GM21529 (cell line): ENCODE data around the gene TRIM26.
"Not testable (repeated sequence)": the region's sequence is repeated elsewhere in the genome, so short reads cannot be mapped to it uniquely, and the experiment has no call there.

ENCODE experiments used
- ATAC-seq: cut with Tn5 transposase; IDR thresholded peaks from one replicate; pipeline ENCODE4 v1.9.1; 2021; ENCODE audit not compliant: unreplicated experiment

TRIM26 gene

DNA sequence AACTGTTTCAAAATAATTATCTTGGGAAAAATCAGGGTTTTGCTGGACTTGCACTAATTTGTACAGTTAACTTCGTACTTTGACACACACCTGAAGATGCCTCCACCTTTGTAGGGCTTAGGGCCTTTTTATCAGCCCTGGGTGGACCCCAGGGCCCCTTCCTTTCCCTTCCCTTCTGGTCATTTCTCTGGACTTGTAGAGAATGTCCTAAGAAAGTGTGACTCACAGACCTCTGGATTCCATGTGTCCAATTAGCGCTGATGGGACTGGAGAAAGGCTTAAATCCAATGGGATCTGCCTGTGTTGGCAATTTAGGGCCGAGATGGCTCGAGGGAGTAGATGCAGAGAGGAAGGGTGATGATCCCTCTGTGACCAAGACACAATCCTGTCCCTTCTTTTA lies 40.5 kb downstream of the TRIM26 start:
- no peak for ATAC-seq

DNA sequence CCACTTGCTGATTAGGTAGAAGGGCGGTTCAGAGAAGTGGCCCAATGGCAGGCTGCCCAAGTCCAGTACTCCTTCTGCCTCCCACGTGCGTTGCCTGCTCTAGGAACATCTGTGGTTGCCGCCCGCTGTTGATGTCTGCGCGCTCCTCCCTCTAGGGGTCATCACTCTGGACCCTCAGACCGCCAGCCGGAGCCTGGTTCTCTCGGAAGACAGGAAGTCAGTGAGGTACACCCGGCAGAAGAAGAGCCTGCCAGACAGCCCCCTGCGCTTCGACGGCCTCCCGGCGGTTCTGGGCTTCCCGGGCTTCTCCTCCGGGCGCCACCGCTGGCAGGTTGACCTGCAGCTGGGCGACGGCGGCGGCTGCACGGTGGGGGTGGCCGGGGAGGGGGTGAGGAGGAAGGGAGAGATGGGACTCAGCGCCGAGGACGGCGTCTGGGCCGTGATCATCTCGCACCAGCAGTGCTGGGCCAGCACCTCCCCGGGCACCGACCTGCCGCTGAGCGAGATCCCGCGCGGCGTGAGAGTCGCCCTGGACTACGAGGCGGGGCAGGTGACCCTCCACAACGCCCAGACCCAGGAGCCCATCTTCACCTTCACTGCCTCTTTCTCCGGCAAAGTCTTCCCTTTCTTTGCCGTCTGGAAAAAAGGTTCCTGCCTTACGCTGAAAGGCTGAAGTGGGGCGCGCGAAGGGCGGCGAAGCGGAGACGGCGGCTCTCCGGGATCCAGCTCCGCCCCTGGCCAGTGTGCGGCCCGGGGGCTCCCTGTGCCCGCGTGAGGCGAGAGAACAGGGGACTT lies 41.3 kb downstream of the TRIM26 start:
- no peak for ATAC-seq

DNA sequence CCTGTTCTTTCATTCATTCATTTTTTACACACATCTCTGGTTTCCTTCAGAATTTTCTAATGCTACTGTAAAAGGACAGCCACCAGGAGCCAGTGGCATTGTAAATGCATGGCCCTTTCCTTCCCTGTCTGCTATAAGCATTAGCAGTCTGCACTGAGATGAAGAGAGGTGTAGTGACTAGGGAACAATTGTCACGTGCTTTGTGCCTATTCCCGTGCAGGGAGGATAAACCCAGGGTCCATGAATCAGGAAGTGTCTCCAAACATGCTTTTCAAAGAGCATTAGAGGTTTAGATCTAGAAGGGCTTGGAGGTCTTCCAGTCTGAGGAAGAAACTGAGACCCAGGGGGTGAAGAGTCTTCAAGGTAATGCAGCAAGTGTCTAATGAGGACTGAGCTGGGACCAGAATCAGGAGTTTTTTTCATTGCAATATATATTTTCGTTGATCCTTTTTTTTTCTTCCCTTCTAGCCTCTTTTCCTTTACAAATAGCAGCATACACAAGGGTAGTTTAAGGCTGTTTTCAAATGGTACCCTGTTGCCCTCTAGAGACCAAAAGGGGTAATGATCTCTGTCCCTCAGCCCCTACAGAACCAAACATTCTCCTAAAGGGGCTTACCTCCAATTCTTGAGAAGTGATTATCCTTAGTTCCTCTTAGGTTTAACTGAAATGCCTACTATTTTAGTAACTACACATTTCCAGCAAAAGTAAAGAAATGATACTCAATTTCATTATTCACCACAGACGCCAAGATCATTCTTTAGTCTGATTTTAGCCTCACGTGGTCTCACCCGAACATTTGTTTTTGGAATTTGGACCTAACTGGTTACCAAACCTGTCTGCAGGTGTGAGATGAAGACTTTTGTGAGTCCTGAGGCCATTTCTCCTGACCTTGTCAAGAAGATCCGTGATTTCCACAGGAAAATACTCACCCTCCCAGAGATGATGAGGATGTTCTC lies 43.3 kb downstream of the TRIM26 start:
- no peak for ATAC-seq

DNA sequence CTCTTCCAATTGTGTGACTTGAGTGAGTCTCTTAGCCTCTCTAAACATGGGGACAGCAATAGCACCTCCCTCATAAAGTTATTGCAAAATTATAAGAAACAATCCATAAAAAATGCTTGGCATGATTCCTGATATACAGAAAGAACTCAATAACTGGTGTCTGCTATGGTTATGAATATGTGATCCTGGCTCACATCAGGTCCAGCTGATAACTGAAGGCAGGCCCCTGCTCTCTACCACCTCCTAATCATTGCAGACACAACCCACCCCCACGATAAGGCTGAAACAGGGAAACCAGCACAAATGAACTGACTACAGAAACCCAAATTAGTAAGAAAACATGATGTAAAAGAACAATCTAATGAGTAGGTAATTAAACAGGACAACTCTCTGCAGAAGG lies 44.5 kb downstream of the TRIM26 start:
- ATAC-seq = no peak

DNA sequence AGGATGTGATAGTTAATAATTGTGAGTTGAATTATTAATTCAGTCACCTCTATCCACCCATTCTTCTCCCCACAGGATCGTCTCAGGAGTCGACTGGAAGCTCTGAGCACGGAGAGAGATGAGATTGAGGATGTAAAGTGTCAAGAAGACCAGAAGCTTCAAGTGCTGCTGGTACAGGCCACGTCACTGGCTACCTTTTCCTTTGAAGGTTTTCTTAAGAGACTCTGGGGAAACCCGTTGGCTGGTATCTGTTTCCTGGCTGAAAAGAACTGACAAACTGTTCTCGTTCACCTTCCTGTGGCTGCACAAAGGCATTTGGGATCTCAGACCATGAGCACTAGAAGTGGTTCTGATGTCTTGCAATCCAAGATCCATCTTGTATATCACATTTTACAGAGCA lies 46.1 kb downstream of the TRIM26 start:
- no peak for ATAC-seq

DNA sequence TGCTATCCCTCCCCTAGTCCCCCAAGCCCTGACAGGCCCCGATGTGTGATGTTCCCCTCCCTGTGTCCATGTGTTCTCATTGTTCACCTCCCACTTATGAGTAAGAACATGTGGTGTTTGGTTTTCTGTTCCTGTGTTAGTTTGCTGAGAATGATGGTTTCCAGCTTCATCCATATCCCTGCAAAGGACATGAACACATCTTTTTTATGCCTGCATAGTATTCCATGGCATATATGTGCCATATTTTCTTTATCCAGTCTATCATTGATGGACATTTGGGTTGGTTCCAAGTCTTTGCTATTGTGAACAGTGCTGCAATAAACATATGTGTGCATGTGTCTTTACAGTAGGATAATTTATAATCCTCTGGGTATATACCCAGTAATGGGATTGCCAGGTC lies 48.0 kb downstream of the TRIM26 start:
- not testable (repeated sequence) for ATAC-seq

DNA sequence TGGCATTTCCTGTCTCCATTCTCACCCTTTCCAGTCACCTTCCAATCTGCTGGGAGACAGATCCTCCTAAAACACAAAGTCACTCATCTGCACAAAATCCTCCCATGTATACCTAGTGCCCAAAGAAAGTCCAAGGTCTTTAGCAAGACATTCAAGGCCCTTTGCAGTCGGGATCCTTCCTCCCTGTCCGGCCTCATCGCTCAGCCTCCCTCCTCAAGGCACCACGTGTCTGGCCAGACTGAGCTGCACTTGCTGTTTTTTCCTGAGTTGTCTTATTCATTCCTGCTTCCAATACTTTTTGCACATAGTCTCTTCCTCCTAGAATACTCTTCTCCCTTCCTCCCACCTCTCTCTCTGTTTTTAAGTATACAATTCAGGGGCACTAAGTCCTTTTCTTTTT lies 48.5 kb downstream of the TRIM26 start:
- ATAC-seq = no peak

DNA sequence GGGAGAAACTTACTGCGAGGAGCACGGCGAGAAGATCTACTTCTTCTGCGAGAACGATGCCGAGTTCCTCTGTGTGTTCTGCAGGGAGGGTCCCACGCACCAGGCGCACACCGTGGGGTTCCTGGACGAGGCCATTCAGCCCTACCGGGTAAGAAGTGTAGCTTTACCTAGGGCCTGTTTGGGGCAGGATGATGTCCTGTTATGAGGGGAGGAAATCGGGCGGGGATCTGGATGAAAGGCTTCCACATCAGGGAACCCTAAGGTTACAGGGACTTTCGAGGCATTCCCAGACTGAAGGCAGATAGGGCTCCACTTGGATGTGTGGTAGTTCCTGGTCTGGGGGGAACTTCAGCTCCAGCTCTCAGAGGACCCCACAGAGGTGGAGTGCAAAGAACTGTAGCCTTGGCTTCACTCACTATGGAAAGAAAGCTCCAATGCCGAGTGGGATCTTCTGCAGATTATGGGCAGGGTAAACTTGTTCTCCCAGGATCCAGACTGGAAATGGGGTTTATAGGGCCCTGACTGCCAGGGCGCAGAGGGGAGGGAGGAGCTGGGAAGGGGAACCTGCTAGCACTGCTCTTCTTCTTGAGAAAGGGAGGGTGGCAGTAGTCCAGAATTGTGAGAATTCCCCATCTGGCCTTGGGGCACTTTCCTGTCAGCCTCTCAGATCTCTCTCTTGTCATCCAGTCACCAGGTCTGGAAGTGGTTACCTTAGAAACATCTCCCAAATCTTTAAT lies 49.1 kb downstream of the TRIM26 start:
- no peak for ATAC-seq

DNA sequence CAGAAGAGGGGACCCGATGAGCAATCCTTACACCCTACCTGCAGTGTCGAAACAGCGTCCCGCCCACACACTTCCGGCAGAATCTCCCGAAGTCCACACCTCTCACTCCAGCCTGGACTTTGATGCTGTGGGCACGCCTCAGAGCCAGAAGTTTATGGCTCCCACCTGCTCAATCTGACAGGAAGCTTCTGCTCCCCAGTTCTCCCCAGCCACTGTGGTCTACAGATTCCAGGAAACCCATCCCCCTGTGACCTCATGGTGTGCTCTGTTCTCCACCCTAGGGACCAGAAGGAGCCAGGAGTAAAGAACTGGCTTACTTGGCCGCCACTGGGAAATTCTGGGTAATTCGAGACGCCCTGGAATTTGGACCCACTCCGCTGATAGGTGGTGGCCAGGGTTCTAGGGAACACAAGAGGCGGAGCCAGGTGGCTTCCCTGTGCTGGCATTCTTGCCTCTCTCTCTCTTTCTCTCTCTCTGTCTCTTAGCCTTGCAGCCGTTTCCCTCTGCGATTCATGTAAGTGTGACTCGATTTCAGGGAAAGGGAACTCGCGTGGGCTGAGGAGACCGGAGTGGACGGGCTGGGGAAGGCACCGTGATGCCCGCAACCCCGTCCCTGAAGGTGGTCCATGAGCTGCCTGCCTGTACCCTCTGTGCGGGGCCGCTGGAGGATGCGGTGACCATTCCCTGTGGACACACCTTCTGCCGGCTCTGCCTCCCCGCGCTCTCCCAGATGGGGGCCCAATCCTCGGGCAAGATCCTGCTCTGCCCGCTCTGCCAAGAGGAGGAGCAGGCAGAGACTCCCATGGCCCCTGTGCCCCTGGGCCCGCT lies 49.9 kb downstream of the TRIM26 start, which contains the start of gene TRIM15:
Gene TRIM15, plus strand, starts transcription at position 457 of the 828 bp plus-strand sequence. Its CDS starts 139 bp downstream, at position 596.
- ATAC-seq = no peak

DNA sequence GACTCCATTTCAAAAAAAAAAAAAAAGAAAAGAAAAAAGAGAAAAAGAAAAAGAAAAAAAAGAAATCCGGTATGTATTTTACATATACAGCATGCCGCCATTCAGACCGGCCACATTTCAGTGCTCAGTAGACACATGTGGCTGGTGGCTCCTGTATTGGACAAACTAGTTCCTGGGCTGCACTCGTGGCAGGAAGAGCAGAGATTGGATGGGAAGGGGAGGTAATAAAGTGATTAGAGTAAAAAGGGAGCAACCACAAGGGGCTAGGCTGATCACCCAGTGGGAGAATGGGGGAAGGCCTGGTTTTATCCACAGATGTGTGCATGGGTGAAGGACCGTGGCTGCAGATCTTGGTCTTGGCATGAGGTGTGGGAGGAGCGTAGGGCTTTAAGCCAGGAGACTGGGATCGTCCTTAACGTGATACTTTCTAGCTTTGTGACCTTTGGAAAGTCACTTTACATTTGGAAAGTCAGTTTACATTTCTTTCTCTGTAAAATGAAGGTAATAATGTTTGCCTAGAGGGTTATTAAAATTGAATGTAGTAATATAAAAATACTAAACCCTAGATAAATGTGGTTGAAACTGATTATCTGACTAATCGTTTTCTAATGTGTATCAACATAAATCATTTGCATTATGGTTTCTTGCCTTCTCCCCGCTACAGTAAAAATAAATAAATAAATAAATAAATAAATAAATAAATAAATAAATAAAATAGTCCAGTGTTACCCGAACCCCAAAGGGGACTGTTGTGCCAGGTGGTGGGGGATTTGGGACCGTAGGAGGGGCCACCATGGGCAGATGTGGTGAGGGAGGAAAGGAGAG lies 50.7 kb downstream of the TRIM26 start:
- ATAC-seq = no peak

DNA sequence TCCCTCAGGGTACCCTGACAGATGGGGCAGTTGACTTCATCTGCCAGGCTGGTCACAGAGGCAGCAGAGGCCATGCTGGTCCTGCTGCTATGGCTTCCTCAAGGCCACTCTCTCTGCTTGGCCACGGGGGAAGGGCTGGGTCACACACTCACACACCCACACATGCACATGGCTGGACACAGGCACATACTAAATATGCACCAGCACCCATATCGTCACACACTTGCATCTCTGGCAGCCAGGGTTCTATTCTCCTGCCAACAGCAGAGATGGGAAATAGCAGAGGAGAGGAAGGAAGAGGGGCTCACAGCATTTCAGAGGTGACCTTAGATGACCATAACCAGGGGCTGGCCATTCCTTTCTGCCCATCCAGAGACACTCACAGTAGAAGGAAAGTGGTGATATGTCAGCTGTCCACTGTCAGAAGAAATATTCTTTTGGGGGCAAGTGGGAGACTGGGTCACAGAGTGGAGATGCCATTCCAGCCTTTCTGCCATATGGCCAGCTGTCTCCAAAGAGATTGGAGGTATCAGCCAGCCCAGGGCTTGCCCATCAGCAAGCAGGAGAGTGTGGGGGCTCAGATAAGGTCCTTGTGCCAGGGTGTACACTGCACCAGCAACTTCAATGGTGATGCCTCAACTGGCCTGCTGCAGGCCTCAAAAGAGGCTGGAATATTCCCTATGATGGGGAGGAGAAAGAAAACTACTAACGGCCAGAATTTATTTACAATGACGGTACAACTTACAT lies 52.2 kb downstream of the TRIM26 start, which contains the start of gene TRIM10:
Gene TRIM10, minus strand, starts transcription at position 427 of the 747 bp plus-strand sequence. Its CDS starts 353 bp downstream, at position 74.
- no peak for ATAC-seq

DNA sequence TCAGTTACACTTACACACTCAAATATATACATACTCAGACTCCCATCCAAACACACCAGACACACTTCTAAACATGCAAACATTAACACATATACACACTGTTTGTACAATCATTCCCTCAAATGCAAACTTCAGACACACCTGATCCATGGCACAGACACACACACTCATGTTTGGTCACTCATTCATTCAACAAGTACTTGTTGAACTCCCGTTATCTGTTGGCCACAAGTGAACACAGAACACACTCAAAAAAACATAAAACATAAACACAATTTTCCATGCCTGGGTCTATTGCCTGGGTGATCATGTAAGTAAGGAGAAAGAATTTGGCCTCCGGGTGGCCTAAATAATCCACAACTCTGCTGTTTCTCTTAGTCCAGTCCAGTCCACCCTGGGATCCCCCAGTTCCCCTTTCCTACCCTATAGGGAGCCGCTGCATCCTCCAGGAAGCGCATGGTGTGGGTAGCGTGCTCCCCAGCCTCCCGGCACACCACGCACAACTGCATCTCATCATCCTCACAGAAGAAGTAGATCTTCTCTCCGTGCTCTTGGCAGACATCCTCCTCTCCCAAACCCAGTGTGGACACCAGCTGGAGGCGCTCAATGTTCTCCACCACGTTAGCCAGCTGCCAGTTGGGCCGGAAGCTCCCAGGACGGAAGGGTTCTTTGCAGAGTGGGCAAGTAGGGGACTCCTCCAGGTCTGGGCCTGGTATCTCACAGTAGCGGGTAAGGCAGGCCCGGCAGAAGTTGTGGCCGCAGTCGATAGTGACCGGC lies 53.0 kb downstream of the TRIM26 start:
- no peak for ATAC-seq

DNA sequence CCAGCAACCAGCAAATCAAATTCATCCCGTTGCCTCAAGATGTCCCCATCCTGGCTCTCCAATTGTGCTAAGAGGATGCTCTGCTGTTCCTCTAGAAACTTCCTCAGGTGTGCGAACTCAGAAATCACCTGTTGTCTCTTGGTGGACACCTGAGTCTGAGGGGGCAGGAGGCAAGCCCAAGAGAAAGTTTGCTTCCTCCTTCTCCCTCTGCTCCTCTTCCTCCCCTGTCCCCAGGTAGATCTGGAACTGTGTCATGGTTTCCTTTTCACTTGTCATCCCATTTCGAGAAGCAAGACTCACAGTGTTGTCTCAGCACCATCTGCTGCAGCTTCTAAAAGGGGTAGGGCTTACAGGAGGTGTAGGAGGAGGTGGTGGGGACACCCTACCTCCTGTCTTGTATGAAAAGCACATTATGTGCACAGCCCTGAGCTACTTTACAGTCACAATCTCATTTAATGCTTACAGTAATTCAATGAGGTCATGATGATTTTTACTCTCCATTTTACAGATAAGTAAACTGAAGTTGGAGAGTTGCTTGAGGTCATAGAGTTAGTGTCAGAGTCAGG lies 54.6 kb downstream of the TRIM26 start:
- no peak for ATAC-seq

DNA sequence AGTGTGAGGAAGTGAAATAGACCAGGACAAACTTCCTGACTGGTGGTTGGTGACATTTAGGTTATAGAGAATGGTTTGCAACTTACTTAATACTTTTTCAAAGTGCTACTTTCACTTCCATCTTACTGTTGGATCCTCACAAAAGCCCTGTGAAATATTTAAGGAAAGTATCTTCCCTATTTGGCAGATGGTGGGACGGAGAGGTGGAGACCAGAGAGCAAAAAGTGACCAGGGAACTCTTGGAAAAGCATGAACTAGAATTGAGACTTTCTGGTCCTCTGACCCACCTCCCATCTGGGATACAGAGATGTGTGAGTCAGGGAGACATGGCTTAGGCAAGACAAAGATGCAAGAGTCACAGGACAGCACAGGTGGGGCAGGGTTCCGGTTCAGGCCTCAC lies 55.2 kb downstream of the TRIM26 start:
- ATAC-seq = no peak

DNA sequence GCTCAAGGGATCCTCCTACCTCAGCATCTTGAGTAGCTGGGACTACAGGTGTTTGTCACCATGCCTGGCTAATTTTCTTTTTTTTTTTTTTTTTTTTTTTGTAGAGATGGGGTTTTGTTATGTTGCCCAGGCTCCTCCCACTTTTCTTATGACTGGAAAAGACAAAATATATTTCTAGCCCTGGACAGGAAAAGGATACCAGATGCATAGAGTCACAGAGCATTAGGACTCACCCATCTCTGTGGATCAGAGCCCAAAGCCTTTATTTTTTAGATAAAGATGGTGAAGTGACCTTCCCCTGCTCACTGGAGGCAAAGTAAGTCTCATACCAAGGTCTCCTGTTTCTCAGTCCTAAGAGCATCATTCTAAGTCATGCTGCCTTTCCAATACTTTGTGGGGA lies 55.6 kb downstream of the TRIM26 start:
- no peak for ATAC-seq

DNA sequence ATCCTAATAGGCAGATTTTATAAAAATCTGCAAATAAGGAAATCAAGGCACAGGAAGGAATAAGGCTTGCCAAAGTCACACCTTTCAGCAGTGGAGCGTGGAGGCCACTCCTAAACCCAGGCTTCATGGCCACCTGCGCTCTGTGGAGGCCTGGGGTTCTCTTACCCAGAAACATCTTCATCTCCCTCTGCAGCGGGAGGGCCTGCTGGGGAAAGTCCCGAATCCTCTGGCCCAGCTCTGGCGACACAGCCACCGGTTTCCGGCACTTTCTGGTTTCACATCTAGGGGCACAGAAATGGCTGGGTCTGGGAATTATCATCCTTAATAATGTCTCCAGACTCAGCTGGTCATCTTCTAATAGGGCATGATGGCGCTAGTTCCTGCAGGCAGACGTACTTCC lies 56.4 kb downstream of the TRIM26 start:
- no peak for ATAC-seq

DNA sequence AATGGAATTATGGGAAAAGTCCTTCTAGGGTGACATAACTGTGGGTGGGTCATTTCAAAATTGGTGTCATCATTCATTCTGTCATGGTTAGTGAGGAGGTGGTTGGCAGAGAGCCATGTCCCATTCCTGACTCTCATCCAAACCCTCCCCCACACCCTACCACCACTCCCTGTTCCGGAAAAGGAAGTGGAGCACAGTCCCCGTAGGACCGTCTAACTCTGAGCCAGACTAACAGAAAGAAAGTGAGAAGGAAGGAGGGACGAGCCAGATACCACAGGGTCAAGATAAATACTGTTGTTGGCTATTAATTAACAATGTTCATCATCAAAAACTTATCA lies 57.0 kb downstream of the TRIM26 start:
- no peak for ATAC-seq
